ENCODE data around the gene MADCAM1.

The MADCAM1 gene

DNA sequence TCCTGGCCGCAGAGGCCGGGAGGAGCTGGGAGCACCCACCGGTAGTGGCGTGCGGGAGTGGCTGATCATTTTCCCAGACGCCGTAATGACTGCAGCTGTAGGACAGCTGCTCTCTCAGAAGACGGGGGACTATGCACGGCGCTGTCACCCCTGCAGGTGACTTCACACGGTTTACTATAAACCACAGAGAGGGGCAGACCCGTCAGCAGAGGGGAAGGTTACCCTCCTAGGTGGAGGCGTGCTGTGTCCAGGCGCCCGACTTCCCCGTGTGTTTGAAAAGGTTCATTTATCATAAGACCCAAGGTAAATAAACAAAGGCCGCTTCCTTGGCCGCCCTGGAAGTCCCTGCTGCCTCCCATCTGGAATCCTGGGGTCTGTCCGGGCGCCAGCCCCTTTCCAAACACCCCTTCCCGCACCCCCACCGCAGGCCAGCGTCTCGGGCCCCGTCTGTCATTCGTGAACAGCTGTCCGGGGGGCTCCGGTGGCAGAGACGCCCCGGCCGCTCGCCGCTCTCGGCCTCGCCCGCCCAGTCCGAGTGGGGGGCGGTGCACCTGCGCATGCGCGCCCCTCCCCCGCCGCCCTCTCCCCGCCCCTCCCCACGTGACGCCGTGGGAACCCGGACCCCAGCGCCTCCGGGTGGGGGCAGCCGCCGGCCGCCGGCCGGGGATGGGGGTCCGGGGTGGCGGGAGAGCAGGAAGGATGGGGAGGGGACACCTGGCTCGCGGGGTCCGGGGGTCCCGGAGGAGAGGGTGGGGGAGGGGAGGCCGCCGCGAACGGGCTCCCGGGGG is 36.4 kb upstream of the MADCAM1 start:
- intact Hi-C loops (cut with micrococcal nuclease) = no loop called here

DNA sequence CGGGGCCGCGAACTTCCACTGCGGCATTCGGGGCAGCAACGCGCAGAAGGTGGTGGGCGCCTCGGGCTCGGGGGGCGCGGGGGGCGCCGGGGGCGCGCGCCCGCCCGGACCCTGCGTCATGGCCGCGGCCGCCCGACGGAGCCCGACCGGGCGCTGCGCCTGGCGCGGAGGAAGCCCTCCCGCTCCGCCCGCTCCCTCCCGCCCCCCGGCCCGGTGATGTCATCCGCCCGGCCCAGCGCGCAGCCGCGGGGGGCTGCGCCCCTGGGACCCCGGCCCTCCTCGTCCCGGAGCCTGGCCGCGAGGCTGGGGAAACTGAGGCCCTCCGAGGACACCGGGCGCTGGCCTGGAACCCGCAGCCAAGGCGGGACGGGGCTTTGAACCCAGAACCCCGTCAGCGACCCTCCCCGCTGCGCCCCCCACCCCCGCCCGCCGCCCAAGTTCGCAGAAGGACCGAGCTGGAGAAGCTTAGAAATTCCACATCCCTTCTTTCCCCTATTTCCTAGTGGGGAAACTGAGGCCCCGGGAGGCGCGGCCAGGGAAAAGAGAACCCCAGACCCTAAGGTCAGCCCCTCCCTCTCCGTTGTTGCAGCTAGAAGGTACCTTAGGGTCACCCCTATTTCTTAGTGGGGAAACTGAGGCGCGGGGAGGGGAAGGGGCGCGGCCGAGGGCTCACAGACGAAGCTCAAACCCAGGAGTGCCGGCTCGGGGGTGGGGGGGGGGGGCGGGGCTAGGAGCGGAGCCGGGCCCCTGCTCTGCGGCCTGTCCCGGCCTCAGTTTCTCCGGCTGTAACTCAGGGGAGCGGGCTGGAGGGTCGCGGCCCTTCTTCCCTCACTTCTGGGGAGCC is 35.2 kb upstream of the MADCAM1 start, which contains the start of gene SHC2:
SHC2 (minus strand) TSS at position 157 of the 844 bp plus-strand sequence; CDS start at position 120, 37 bp downstream.
- no peak within 1 kb of the TSS for H3K27ac Mint-ChIP-seq
- peaks cover 16% of the 10 kb centered on the region for H3K9me3 Mint-ChIP-seq
- peaks cover 54% of the 10 kb centered on the region for H3K27me3 Mint-ChIP-seq
- H3K4me1 Mint-ChIP-seq (ENCODE audit: low read depth) = peaks cover 5% of the 10 kb centered on the region
- no peak within 1 kb of the TSS for H3K4me3 Mint-ChIP-seq
- intact Hi-C loops (cut with micrococcal nuclease) = no loop called here
- H3K36me3 Mint-ChIP-seq (ENCODE audit: low read depth) = no peaks in the 10 kb centered on the region

More for the DNA sequence above, 36.4 kb upstream of the MADCAM1 start:
- peaks cover 7% of the 10 kb centered on the region for H3K9me3 Mint-ChIP-seq
- peaks cover 54% of the 10 kb centered on the region for H3K27me3 Mint-ChIP-seq
- no peak overlapping the region for H3K27ac Mint-ChIP-seq
- H3K4me3 Mint-ChIP-seq = no peak overlapping the region
- H3K4me1 Mint-ChIP-seq (ENCODE audit: low read depth) = peaks cover 5% of the 10 kb centered on the region
- H3K36me3 Mint-ChIP-seq (ENCODE audit: low read depth) = no peaks in the 10 kb centered on the region

DNA sequence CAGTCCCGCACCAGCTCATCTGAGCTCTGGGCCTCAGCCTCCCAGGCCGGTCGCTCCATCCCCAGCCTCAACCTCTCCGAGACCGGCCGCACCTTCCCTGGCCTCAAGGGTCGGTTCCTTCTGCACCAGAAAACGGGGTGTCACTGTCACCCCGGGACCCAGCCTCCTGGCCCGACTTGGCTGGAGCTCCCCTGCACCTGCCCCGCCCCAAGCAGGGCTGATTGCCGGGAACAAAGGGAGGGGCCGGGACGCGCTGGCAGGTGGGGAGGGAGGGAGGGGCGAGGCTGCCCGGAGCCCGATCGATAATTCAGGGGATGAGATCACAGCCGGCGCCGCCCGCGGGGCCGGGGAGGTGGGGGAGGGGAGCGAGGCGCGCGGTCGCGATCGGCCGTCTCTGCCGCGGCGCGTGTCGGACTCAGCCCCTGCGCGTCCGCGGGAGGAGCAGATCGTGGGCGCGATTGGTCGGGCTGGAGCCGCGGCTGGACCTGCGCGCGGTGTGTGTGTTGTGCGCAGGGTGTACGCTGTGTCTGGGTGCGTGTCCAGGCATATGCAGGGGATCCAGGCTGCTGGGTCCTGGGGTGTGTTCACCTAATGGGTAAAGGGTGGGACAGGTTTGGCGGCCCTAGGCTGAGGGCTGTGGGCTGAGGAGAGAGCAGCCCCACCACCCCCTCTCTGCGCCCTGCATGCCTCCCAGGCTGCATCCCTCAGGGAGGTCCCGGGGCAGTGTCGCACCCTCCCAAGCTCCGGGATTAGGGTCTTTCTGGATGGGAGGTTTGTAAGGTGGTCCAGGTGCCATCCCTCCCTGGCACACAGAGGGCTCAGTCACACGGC is 34.4 kb upstream of the MADCAM1 start:
- Mint-ChIP-seq H3K9me3 (peaks cover 23% of the 10 kb centered on the region), H3K27me3 (peaks cover 54% of the 10 kb centered on the region), H3K4me1 (ENCODE audit: low read depth) (peaks cover 5% of the 10 kb centered on the region), H3K27ac (no peak overlapping the region), H3K4me3 (no peak overlapping the region), H3K36me3 (ENCODE audit: low read depth) (no peaks in the 10 kb centered on the region)
- intact Hi-C loops (cut with micrococcal nuclease) = no loop called here

DNA sequence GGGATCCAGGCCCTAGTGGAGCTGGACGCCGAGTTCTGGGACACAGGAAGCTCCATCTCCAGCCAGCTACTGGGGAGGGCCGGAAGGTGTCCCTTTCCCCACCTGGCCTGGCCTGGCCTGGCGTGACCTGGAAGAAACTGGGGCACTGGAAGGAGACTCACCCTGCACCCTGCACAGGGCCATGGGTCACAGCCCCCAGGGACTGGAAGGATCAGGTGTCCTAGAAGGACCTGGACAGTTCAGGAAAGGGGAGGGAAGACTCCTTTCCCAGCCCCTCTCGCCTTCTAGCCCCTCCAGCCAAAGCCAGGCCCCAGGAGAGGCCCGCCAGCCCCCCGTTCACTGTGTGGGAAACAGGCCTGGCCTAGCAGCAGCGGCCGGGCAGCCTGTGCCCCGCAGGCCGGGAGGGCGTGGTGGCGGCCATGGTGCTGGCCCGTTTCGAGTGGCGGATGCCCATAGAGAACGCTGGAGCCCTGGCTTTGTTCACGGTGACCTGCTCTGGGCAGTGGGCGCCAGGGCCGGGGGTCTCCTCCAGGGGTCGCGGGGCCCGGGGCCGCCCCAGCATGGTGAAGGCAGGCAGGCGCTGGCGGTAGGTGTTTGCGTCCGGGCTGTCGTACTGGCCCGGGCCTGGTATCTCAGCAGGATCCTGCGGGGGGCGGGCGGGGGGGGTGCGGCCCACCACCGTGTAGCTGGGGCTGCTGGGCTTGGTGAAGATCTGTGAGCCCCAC is 32.6 kb upstream of the MADCAM1 start:
- no peak overlapping the region for H3K4me3 Mint-ChIP-seq
- intact Hi-C loops (cut with micrococcal nuclease) = no loop called here
- peaks cover 5% of the 10 kb centered on the region for H3K4me1 Mint-ChIP-seq (ENCODE audit: low read depth)
- H3K27ac Mint-ChIP-seq = no peak overlapping the region
- peaks cover 23% of the 10 kb centered on the region for H3K9me3 Mint-ChIP-seq
- peaks cover 40% of the 10 kb centered on the region for H3K27me3 Mint-ChIP-seq
- H3K36me3 Mint-ChIP-seq (ENCODE audit: low read depth) = no peaks in the 10 kb centered on the region

DNA sequence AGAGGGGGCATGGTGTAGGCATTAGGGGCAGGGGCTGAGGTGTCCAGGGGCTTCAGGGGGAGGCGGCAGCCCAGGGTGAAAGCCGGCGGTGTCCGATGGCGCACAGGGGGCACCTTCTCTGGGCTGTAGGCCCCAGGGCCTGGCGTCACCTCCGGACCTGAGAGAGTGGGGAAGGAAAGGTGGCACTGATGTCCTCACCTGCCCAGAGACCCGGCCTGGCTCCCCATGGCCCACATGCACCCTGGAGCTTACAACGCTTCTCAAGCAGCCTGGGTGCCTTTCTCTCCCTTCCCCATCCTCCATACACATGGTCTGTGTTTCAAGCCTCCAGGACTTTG is 32.1 kb upstream of the MADCAM1 start:
- Mint-ChIP-seq H3K36me3 (ENCODE audit: low read depth) (no peaks in the 10 kb centered on the region), H3K4me1 (ENCODE audit: low read depth) (peaks cover 5% of the 10 kb centered on the region), H3K27ac (no peak overlapping the region), H3K27me3 (peaks cover 36% of the 10 kb centered on the region), H3K4me3 (no peak overlapping the region), H3K9me3 (peaks cover 23% of the 10 kb centered on the region)
- intact Hi-C loops (cut with micrococcal nuclease) = no loop called here

DNA sequence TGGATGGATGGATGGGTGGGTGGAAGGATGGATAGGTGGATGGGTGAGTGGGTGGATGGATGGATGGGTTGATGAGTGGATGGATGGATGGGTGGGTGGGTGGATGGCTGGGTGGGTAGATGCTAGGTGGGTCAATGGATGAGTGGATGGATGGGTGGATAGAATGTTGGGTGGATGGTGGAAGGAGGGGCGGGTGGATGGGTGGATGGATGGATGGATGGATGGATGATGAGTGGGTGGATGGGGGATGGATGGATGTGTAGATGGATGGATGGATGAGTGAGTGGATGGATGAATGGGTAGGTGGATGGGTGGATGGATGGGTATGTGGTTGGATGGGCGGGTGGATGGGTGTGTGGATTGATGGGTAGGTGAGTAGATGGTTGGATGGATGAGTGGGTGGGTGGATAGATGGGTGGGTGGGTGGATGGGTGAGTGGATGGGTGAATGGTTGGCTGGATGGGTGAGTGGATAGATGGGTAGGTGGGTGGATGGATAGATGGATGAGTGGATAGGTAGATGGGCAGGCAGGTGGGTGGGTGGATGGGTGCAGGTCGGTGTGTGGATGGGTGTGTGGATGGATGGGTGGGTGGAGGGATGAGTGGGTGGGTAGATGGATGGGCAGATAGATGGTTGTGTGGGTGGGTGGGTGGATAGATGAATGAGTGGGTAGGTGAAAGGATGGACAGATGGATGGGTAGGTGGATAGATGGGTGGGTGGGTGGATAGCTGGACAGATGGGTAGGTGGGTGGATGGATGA is 31.1 kb upstream of the MADCAM1 start:
- H3K27ac Mint-ChIP-seq = no peak overlapping the region
- no peaks in the 10 kb centered on the region for H3K36me3 Mint-ChIP-seq (ENCODE audit: low read depth)
- peaks cover 28% of the 10 kb centered on the region for H3K27me3 Mint-ChIP-seq
- H3K4me3 Mint-ChIP-seq = no peak overlapping the region
- peaks cover 23% of the 10 kb centered on the region for H3K9me3 Mint-ChIP-seq
- H3K4me1 Mint-ChIP-seq (ENCODE audit: low read depth) = peaks cover 5% of the 10 kb centered on the region
- intact Hi-C loops (cut with micrococcal nuclease) = no loop called here

DNA sequence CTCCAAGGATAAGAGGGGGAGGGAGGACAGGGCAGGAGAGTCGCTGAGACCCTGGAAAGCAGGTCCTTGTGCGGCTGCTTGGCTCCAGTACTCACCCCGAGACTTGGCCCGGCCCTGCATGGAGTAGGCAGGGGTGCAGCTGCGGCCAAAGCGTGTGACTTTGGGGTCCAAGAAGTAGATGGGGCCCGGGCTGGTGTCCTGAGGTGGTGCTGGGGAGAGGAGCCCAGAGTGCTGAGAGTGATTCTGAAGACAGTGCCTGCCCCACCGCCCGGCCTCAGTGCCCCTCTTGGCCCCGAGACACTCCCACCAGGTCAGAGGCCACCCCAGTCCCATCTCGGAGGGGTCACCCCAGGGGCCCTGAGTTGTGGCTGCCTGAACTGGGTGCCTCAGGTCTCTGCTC is 28.7 kb upstream of the MADCAM1 start:
- no peaks in the 10 kb centered on the region for H3K36me3 Mint-ChIP-seq (ENCODE audit: low read depth)
- peaks cover 23% of the 10 kb centered on the region for H3K9me3 Mint-ChIP-seq
- intact Hi-C loops (cut with micrococcal nuclease) = no loop called here
- peaks cover 17% of the 10 kb centered on the region for H3K27me3 Mint-ChIP-seq
- no peaks in the 10 kb centered on the region for H3K4me1 Mint-ChIP-seq (ENCODE audit: low read depth)
- H3K4me3 Mint-ChIP-seq = no peak overlapping the region
- no peak overlapping the region for H3K27ac Mint-ChIP-seq

DNA sequence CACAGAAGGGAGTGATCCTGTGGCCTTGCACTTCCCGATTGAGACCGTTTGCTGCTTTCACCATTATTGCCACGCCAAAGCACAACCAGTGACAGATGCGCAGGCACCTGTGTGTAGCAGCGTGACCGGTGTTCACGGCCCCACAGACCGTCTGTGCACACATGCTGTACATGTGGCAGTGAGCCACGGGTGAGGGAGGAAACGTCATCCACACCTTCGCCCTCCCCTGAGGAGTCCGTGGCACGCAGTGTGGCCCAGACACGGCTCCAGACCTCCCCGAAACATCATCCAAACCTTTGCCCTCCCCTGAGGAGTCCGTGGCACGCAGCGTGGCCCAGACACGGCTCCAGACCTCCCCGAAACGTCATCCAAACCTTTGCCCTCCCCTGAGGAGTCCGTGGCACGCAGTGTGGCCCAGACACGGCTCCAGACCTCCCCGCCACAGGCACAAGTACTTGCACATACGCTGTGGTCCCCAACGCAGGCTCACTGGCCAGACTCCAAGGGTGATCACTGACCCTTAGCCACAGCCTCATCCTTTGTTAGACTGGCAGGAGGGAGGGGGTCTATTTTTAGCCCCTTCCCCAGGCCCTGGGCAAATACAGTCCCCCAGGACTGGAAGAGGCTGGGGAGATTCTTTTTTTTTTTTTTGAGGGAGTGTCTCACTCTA is 27.6 kb upstream of the MADCAM1 start:
- no peak overlapping the region for H3K27ac Mint-ChIP-seq
- H3K4me3 Mint-ChIP-seq = no peak overlapping the region
- no peaks in the 10 kb centered on the region for H3K36me3 Mint-ChIP-seq (ENCODE audit: low read depth)
- peaks cover 23% of the 10 kb centered on the region for H3K9me3 Mint-ChIP-seq
- peaks cover 8% of the 10 kb centered on the region for H3K27me3 Mint-ChIP-seq
- no peaks in the 10 kb centered on the region for H3K4me1 Mint-ChIP-seq (ENCODE audit: low read depth)
- intact Hi-C loops (cut with micrococcal nuclease) = no loop called here

DNA sequence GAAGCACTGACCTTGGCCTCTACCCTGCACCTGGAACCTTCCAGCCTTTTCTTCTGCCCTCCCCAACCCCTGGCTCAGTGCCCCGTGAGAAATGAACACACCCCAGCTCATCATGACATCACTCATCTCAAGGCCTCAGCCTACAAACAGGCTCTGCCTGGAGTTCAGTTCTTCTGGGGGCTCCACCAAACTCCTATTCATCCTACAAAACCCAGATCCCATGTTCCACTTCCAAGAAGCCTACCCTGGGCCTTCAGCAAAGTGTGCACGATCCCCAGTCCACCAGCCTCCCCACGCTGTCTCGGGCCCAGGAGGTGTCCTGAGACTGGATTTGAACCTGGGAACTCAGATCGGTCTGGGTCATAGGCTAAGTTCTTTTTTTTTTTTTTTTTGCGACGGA is 26.5 kb upstream of the MADCAM1 start:
- intact Hi-C loops (cut with micrococcal nuclease) = no loop called here
- no peaks in the 10 kb centered on the region for H3K4me1 Mint-ChIP-seq (ENCODE audit: low read depth)
- H3K27me3 Mint-ChIP-seq = peaks cover 2% of the 10 kb centered on the region
- H3K4me3 Mint-ChIP-seq = no peak overlapping the region
- H3K27ac Mint-ChIP-seq = no peak overlapping the region
- no peaks in the 10 kb centered on the region for H3K36me3 Mint-ChIP-seq (ENCODE audit: low read depth)
- H3K9me3 Mint-ChIP-seq = peaks cover 17% of the 10 kb centered on the region

DNA sequence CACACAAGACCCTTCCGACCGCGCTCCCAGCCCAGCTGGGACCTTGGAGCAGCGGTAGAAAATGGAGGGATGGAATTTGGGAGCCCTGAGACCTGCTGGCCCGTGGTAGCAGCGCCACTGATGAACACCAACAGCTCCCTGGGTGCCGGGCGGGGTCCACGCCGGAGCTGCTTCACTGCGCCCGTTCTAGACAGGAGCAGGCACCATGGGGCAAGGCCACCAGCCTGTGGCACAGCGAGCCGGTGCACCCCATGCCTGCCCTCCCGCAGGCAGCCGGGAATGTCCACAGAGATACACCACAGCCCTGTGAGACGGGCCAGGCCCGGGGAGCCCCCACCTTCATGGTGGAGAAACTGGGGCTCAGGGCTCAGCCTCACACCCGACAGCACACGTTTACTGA is 25.6 kb upstream of the MADCAM1 start:
- Mint-ChIP-seq H3K27me3 (peaks cover 6% of the 10 kb centered on the region), H3K4me3 (no peak overlapping the region), H3K36me3 (ENCODE audit: low read depth) (no peaks in the 10 kb centered on the region), H3K27ac (no peak overlapping the region), H3K4me1 (ENCODE audit: low read depth) (no peaks in the 10 kb centered on the region), H3K9me3 (peaks cover 9% of the 10 kb centered on the region)
- intact Hi-C loops (cut with micrococcal nuclease) = no loop called here

DNA sequence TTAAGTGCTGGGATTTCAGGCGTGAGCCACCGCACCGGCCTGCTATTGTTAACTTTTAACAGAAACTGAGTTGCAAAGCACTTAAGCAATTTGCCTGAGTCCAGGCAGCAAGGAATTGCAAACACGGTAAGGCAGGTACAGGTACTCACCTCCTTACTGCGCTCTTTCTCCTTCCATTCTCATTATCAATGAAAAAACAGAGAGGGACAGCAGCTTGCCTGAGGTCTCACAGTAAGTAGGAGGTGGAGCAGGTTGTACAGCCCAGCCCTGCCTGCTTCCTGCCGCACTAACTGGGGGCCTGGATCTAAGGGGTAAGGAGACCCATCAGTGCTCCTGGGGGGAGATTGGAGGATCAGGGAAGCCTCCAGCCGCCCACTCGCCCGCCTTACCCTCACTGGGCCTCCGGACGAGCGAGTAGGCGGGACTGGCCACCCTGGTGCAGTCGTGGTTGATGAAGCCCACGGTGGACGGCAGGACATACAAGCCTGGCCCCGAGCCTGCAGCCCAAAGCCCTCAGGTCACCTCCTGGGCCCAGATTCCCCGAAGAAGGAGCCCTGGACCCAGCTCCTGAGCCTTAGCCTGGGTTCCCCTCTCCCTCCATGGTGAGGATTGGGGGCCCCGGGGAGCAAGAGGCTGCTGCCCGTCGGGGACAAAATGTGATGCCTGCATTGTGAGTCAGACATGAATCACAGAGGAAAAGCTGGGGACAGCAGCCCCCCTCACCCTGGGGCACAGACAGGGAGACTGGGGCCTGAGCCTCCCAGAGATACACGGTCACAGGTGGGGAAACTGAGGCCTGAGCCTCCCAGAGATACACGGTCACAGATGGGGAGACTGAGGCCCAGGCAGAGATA is 24.1 kb upstream of the MADCAM1 start:
- Mint-ChIP-seq H3K27ac (no peak overlapping the region), H3K27me3 (peaks cover 9% of the 10 kb centered on the region), H3K4me1 (ENCODE audit: low read depth) (no peaks in the 10 kb centered on the region), H3K36me3 (ENCODE audit: low read depth) (no peaks in the 10 kb centered on the region), H3K9me3 (no peaks in the 10 kb centered on the region), H3K4me3 (no peak overlapping the region)
- intact Hi-C loops (cut with micrococcal nuclease) = no loop called here
